Measurements from ENCODE around the gene AMN1.
A peak's percentile ranks its signal among the peaks of the same experiment; 100 is the strongest.

AMN1 gene

GRCh38 chr12:31737763-31738162, 8.9 kb upstream of the AMN1 start:
- ATAC-seq = no peak
- TF ChIP-seq OSR1 (CRISPR knock-in tag; IDR thresholded peaks at IDR 0.05) (no peak), ZFP30 (CRISPR knock-in tag; IDR thresholded peaks at IDR 0.05) (no peak), SNAI2 (CRISPR knock-in tag; IDR thresholded peaks at IDR 0.05) (no peak), ESRRG (CRISPR knock-in tag; IDR thresholded peaks at IDR 0.05) (no peak)

- TF ChIP-seq ZNF8 (CRISPR knock-in tag; IDR thresholded peaks at IDR 0.05) (no peak), CSRNP3 (CRISPR knock-in tag; IDR thresholded peaks at IDR 0.05) (no peak), ZNF565 (CRISPR knock-in tag; conservative IDR thresholded peaks at IDR 0.05; ENCODE audit: low read depth) (no peak), CREB5 (CRISPR knock-in tag; IDR thresholded peaks at IDR 0.05; ENCODE audit: low read depth) (no peak), RARB (CRISPR knock-in tag; IDR thresholded peaks at IDR 0.05) (no peak), ZNF70 (CRISPR knock-in tag; IDR thresholded peaks at IDR 0.05) (no peak), ZC3H10 (CRISPR knock-in tag; IDR thresholded peaks at IDR 0.05) (no peak), TSHZ2 (CRISPR knock-in tag; IDR thresholded peaks at IDR 0.05) (no peak), PPARA (CRISPR knock-in tag; IDR thresholded peaks at IDR 0.05; ENCODE audit: borderline replicate concordance) (no peak), ZFP30 (CRISPR knock-in tag; IDR thresholded peaks at IDR 0.05) (no peak), POU6F1 (CRISPR knock-in tag; IDR thresholded peaks at IDR 0.05; ENCODE audit: borderline replicate concordance, low read depth) (no peak), BACH2 (CRISPR knock-in tag; IDR thresholded peaks at IDR 0.05; ENCODE audit: borderline replicate concordance) (no peak), CSDC2 (CRISPR knock-in tag; IDR thresholded peaks at IDR 0.05) (no peak), ARNTL (CRISPR knock-in tag; IDR thresholded peaks at IDR 0.05; ENCODE audit: borderline replicate concordance, low read depth) (no peak), OSR1 (CRISPR knock-in tag; IDR thresholded peaks at IDR 0.05) (no peak)
Observed at GRCh38 chr12:31737345-31737744, 8.5 kb upstream of the AMN1 start.

GRCh38 chr12:31736472-31736871, 7.7 kb upstream of the AMN1 start:
- ATAC-seq = peak; percentile 74
- TF ChIP-seq TSHZ2 (CRISPR knock-in tag; IDR thresholded peaks at IDR 0.05) (no peak), TOX (CRISPR knock-in tag; IDR thresholded peaks at IDR 0.05; ENCODE audit: borderline replicate concordance) (no peak), ISL1 (CRISPR knock-in tag; IDR thresholded peaks at IDR 0.05) (no peak), ARNTL (CRISPR knock-in tag; IDR thresholded peaks at IDR 0.05; ENCODE audit: borderline replicate concordance, low read depth) (no peak), ESRRG (CRISPR knock-in tag; IDR thresholded peaks at IDR 0.05) (no peak)

More at GRCh38 chr12:31737345-31737744, 8.5 kb upstream of the AMN1 start:
- ATAC-seq = no peak
